Activated T-helper 2 cell treated with anti-CD3 and anti-CD28 coated beads, Interferon-gamma antibody, Interleukin-2, Interleukin-4, amounts not matched to agents 10 μg/mL and 5 μg/mL and 100 μg/mL, durations not matched to agents 14 hours and 24 hours and 36 hours (primary cell): Measurements from ENCODE around the gene ADGRL3. TPM values are rescaled to one million over a fixed set of nuclear protein-coding genes. Genes with fewer than 3 reads are reported as not detected.
"Not testable (repeated sequence)": the region's sequence is repeated elsewhere in the genome, so short reads cannot be mapped to it uniquely, and the experiment has no call there.

Experiments
- DNase-seq: peaks from one replicate; pipeline ENCODE4 v3.0.0; 2021; ENCODE audit warnings: low spot score
- H3K27ac Mint-ChIP-seq: one replicate; pipeline ENCODE4 v1.8.0; 2021; ENCODE audit warnings: mixed read lengths
- H3K27me3 Mint-ChIP-seq: one replicate; pipeline ENCODE4 v1.8.0; 2021; ENCODE audit warnings: low read depth, mixed read lengths
- H3K36me3 Mint-ChIP-seq: one replicate; pipeline ENCODE4 v1.8.0; 2021; ENCODE audit warnings: low read depth, mixed read lengths
- H3K4me1 Mint-ChIP-seq: one replicate; pipeline ENCODE4 v1.8.0; 2021; ENCODE audit warnings: low read depth, mixed read lengths
- H3K4me3 Mint-ChIP-seq: one replicate; pipeline ENCODE4 v1.8.0; 2021; ENCODE audit warnings: low read depth, mild to moderate bottlenecking, moderate library complexity, mixed read lengths
- H3K9me3 Mint-ChIP-seq: one replicate; pipeline ENCODE4 v1.8.0; 2021; ENCODE audit warnings: mixed read lengths
- intact Hi-C: fragments of 100-400 bp; cut with micrococcal nuclease; formaldehyde crosslinking; loops from one replicate; pipeline ENCODE4 v1.15.1; 2023
- total RNA-seq: library from RNA; stranded (reverse); gene quantifications from 2 replicates; pipeline ENCODE4 v1.2.3, GENCODE V29; 2022

The ADGRL3 gene
- total RNA-seq, 1 donor from 2014 or later: not detected

DNA sequence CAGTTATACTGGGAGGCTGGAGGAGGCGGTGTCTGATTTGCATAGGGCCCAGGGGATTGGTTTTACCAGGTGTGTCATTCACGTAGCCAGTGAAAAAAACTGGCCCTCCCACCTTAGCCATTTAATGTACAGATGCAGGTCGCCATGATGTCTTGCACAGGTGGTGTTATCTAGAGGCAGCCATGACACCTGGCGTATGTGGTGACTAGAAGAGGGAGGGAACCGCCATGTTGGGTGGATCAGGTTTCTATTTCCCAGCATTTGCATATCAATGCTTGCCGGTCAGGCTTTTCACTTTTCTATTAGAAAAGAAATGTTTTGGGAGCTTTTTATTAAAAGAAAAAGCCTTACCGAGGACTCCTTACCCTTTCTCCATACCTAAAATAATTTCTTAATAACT is 523.4 kb downstream of the ADGRL3 start:
- intact Hi-C loops: no loop called here
- DNase-seq: no peak
- Mint-ChIP-seq H3K4me3 (no peak overlapping the region), H3K36me3 (no peaks in the 10 kb centered on the region), H3K27me3 (no peaks in the 10 kb centered on the region), H3K9me3 (peaks cover 14% of the 10 kb centered on the region), H3K27ac (no peak overlapping the region), H3K4me1 (no peaks in the 10 kb centered on the region)

DNA sequence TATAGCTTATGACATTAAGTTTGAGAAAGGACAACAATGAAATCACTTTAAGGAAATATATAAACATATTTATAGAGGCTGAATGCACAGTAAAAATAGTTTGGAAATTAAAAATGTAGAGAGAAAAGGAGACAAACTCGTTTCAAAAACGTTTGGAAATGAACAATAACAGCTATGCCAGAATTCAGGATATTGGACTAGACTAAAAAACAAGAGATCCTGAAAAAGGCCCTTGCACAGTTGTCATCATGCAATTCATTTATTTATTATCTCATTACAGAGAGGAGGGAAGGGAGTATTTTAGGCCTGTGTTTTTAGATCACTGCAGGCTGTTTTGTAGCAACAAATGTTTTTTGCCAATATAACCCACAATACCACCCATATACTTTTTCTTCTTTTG is 527.2 kb downstream of the ADGRL3 start:
- H3K27me3 Mint-ChIP-seq: no peaks in the 10 kb centered on the region
- H3K4me1 Mint-ChIP-seq: no peaks in the 10 kb centered on the region
- DNase-seq: no peak
- H3K9me3 Mint-ChIP-seq: peaks cover 11% of the 10 kb centered on the region
- H3K36me3 Mint-ChIP-seq: no peaks in the 10 kb centered on the region
- no peak overlapping the region for H3K4me3 Mint-ChIP-seq
- intact Hi-C loops: no loop called here
- no peak overlapping the region for H3K27ac Mint-ChIP-seq

GRCh38 chr4:61734409-61734808 is 534.3 kb downstream of the ADGRL3 start:
- Mint-ChIP-seq H3K4me1 (no peaks in the 10 kb centered on the region), H3K27ac (no peak overlapping the region), H3K36me3 (no peaks in the 10 kb centered on the region), H3K9me3 (peaks cover 14% of the 10 kb centered on the region), H3K4me3 (no peak overlapping the region), H3K27me3 (no peaks in the 10 kb centered on the region)
- DNase-seq: no peak
- intact Hi-C loops: no loop called here

DNA sequence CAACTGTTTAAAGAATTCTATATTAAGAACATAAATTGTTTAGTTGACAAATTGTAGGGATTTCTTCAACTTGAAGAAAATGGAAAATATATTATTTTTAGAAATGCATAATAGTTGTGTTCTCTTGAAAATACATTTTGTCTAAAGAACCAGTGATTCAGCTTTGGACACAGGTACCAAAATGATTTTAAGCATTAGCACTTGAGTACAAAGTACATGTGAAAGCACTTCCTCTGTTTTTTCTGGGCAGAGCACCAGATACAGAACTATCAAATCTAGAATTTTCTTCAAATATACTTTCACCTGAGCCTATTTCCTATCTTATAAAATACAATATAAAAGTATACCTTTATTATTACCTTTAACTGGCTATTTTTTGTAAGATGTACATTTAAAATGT is 539.8 kb downstream of the ADGRL3 start:
- intact Hi-C loops: no loop called here
- Mint-ChIP-seq H3K4me3 (no peak overlapping the region), H3K27ac (no peak overlapping the region), H3K36me3 (no peaks in the 10 kb centered on the region), H3K27me3 (no peaks in the 10 kb centered on the region), H3K9me3 (peaks cover 6% of the 10 kb centered on the region), H3K4me1 (no peaks in the 10 kb centered on the region)
- DNase-seq: no peak

DNA sequence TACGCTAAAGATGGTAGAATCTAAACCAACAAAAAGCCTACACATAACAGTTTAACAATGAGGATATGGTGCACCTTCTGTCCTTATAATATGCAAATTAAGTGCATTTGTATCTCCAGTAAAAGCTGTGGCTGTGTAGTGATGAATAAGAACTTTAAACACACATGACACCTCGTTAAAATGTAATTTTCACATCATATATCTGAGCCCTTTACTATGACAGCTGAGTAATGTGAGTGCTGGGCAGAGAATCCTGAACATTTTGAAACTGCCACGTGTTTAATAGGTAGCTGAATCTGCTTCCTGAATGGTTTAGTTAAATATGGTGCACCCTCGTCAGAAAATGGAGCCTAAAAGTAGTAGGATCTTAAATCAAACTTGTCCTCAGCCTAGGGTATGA is 540.8 kb downstream of the ADGRL3 start:
- Mint-ChIP-seq H3K4me1 (no peaks in the 10 kb centered on the region), H3K27me3 (no peaks in the 10 kb centered on the region), H3K27ac (no peak overlapping the region), H3K9me3 (peaks cover 4% of the 10 kb centered on the region), H3K36me3 (no peaks in the 10 kb centered on the region), H3K4me3 (no peak overlapping the region)
- intact Hi-C loops: no loop called here
- DNase-seq: no peak

GRCh38 chr4:61741327-61742096 is 541.4 kb downstream of the ADGRL3 start:
- no peak overlapping the region for H3K4me3 Mint-ChIP-seq
- no peak overlapping the region for H3K27ac Mint-ChIP-seq
- H3K4me1 Mint-ChIP-seq: no peaks in the 10 kb centered on the region
- DNase-seq: no peak
- H3K9me3 Mint-ChIP-seq: peaks cover 4% of the 10 kb centered on the region
- H3K36me3 Mint-ChIP-seq: no peaks in the 10 kb centered on the region
- intact Hi-C loops: no loop called here
- no peaks in the 10 kb centered on the region for H3K27me3 Mint-ChIP-seq

DNA sequence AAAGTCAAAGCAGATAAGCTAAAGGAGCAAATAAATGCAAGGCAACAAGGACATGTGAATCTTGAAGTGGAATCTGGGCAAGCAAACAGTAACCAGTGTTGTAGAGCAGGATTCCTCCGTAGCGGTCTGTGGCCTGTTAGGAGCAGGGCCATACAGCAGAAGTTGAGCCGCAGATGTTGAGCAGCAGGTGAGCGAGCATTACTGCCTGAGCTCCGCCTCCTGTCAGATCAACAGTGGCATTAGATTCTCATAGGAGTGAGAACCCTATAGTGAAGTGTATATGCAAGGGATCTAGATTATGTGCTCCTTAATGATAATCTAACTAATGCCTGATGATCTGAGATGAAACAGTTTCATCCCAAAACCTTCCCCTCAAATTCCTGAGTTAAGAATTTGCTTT is 550.7 kb downstream of the ADGRL3 start:
- Mint-ChIP-seq H3K27me3 (no peaks in the 10 kb centered on the region), H3K36me3 (no peaks in the 10 kb centered on the region), H3K4me3 (no peak overlapping the region), H3K27ac (no peak overlapping the region), H3K4me1 (no peaks in the 10 kb centered on the region), H3K9me3 (peaks cover 9% of the 10 kb centered on the region)
- intact Hi-C loops: no loop called here
- no peak for DNase-seq

GRCh38 chr4:61752617-61753016 is 552.5 kb downstream of the ADGRL3 start:
- Mint-ChIP-seq H3K4me1 (no peaks in the 10 kb centered on the region), H3K4me3 (no peak overlapping the region), H3K27me3 (no peaks in the 10 kb centered on the region), H3K9me3 (peaks cover 9% of the 10 kb centered on the region), H3K27ac (no peak overlapping the region), H3K36me3 (no peaks in the 10 kb centered on the region)
- no peak for DNase-seq
- intact Hi-C loops: no loop called here

DNA sequence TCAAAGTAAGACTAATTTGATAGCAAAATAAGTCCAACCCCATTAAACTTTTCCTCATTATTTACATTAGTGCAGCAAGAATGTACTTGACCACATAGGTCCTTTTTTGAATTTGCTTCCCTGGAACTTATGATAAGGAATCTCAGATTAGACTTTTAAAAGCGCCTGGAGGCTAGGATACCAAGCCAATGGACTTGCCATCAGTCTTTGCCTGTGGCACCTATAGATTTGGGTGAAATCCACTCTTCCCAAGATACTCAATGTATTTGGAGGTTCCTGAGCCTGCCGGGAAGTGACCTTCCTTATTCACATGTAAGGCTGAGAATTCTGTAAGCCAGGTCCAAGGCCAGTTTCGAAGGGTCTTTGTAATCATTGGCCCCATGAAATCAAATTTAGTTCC is 553.6 kb downstream of the ADGRL3 start:
- Mint-ChIP-seq H3K4me3 (no peak overlapping the region), H3K36me3 (no peaks in the 10 kb centered on the region), H3K4me1 (no peaks in the 10 kb centered on the region), H3K9me3 (peaks cover 14% of the 10 kb centered on the region), H3K27ac (no peak overlapping the region), H3K27me3 (no peaks in the 10 kb centered on the region)
- intact Hi-C loops: no loop called here
- no peak for DNase-seq

DNA sequence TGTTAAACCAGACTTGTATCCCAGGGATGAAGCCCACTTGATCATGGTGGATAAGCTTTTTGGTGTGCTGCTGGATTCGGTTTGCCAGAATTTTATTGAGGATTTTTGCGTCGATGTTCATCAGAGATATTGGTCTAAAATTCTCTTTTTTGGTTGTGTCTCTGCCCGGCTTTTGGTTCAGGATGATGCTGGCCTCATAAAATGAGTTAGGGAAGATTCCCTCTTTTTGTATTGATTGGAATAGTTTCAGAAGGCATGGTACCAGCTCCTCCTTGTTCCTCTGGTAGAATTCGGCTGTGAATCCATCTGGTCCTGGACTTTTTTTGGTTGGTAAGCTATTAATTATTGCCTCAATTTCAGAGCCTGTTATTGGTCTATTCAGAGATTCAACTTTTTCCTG is 556.8 kb downstream of the ADGRL3 start:
- H3K36me3 Mint-ChIP-seq, DNase-seq, H3K27me3 Mint-ChIP-seq, intact Hi-C loops, H3K27ac Mint-ChIP-seq, H3K4me1 Mint-ChIP-seq, H3K4me3 Mint-ChIP-seq: not testable (repeated sequence)
- H3K9me3 Mint-ChIP-seq: peaks cover 22% of the 10 kb centered on the region

GRCh38 chr4:61757983-61758382 is 557.9 kb downstream of the ADGRL3 start:
- H3K27ac Mint-ChIP-seq, intact Hi-C loops, H3K36me3 Mint-ChIP-seq, H3K4me1 Mint-ChIP-seq, H3K4me3 Mint-ChIP-seq, H3K27me3 Mint-ChIP-seq, DNase-seq: not testable (repeated sequence)
- H3K9me3 Mint-ChIP-seq: peaks cover 21% of the 10 kb centered on the region

- DNase-seq, H3K4me3 Mint-ChIP-seq, H3K27me3 Mint-ChIP-seq, H3K4me1 Mint-ChIP-seq, H3K36me3 Mint-ChIP-seq, H3K27ac Mint-ChIP-seq, intact Hi-C loops: not testable (repeated sequence)
- H3K9me3 Mint-ChIP-seq: peaks cover 18% of the 10 kb centered on the region
These were observed 558.5 kb downstream of the ADGRL3 start for GRCh38 chr4:61758596-61758995.

DNA sequence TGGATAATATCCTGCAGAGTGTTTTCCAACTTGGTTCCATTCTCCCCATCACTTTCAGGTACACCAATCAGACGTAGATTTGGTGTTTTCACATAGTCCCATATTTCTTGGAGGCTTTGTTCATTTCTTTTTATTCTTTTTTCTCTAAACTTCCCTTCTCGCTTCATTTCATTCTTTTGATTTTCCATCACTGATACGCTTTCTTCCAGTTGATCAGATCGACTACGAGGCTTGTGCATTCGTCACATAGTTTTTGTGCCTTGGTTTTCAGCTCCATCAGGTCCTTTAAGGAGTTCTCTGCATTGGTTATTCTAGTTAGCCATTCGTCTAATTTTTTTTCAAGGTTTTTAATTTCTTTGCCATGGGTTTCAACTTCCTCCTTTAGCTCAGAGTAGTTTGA is 559.1 kb downstream of the ADGRL3 start:
- DNase-seq, intact Hi-C loops, H3K27ac Mint-ChIP-seq, H3K36me3 Mint-ChIP-seq, H3K4me1 Mint-ChIP-seq, H3K27me3 Mint-ChIP-seq, H3K4me3 Mint-ChIP-seq: not testable (repeated sequence)
- peaks cover 24% of the 10 kb centered on the region for H3K9me3 Mint-ChIP-seq

GRCh38 chr4:61759885-61760284 is 559.8 kb downstream of the ADGRL3 start:
- H3K4me3 Mint-ChIP-seq, H3K36me3 Mint-ChIP-seq, H3K27me3 Mint-ChIP-seq, H3K4me1 Mint-ChIP-seq, intact Hi-C loops, DNase-seq, H3K27ac Mint-ChIP-seq: not testable (repeated sequence)
- H3K9me3 Mint-ChIP-seq: peaks cover 24% of the 10 kb centered on the region
